Retinal pigment epithelial cell (primary cell): Measurements from ENCODE around the gene PTGIR.

Source experiments
- DNase-seq: peaks from one replicate; pipeline ENCODE4 v3.0.0-alpha.2; 2010; ENCODE audit warnings: low read depth
- H3K4me3 ChIP-seq: 2 replicates; pipeline ENCODE4 v1.5.1; 2011; ENCODE audit warnings: mild to moderate bottlenecking, low read length, control low read depth, moderate library complexity
- TF ChIP-seq, protein P1 (sequence below): conservative IDR thresholded peaks from 2 replicates; pipeline ENCODE4 v1.5.1; 2011; ENCODE audit warnings: low read depth, low read length, control low read depth, inconsistent platforms

Gene PTGIR

DNA sequence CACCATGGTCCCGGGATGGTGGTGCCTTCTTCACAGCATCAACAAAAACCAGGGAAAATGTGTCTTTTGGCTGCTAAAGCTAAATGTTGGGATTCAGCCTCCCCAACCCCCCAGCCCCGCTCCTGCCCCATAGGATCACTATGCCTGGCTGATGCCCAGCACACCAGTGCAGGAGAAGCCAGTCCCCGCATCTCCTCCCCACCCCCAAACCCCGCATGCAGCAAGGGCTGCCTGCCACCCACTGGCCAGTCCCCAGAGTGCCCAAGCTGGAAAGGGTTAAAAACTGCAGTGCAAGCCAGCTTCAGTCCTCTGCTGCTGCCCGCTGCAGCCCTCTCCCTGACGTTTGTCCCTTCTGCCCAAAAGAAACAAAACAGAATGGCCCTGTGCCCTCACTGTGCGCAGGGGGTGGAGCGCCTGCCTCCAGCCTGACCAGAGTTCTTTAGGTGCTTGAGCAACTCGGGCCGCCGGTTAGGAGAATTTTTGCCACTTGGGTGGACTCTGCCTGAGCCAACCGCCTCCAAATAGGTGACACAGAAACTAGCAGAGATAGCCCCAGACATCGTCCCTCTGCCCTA is 20.0 kb downstream of the PTGIR start:
- TF ChIP-seq, protein P1, sequence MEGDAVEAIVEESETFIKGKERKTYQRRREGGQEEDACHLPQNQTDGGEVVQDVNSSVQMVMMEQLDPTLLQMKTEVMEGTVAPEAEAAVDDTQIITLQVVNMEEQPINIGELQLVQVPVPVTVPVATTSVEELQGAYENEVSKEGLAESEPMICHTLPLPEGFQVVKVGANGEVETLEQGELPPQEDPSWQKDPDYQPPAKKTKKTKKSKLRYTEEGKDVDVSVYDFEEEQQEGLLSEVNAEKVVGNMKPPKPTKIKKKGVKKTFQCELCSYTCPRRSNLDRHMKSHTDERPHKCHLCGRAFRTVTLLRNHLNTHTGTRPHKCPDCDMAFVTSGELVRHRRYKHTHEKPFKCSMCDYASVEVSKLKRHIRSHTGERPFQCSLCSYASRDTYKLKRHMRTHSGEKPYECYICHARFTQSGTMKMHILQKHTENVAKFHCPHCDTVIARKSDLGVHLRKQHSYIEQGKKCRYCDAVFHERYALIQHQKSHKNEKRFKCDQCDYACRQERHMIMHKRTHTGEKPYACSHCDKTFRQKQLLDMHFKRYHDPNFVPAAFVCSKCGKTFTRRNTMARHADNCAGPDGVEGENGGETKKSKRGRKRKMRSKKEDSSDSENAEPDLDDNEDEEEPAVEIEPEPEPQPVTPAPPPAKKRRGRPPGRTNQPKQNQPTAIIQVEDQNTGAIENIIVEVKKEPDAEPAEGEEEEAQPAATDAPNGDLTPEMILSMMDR = peak; percentile 18
- no peak overlapping the region for H3K4me3 ChIP-seq
- DNase-seq = no peak

DNA sequence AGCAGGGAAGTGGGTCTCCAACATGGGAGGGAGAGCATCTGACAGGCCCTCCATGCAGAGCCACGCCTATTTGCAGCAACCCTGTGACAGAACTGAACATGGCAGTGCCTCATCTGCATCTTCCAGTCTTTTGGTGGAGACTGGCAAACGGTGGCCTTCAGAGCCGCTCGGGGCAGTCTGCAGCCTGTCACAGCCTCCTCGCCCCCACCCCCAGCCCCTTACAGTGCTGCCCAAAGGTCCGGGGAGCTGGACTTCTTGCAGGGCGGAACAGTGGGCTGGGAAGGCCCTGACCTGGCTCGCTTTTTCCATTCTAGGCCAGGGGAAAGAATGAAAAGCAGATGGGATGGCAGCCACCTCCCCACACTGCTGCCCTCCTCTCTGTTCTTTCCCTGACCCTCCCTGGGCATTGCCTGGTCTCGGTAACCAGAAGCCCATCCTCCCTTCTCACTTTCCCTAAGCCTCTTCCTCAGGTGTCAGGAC is 21.1 kb downstream of the PTGIR start:
- H3K4me3 ChIP-seq = no peak overlapping the region
- no peak for DNase-seq

DNA sequence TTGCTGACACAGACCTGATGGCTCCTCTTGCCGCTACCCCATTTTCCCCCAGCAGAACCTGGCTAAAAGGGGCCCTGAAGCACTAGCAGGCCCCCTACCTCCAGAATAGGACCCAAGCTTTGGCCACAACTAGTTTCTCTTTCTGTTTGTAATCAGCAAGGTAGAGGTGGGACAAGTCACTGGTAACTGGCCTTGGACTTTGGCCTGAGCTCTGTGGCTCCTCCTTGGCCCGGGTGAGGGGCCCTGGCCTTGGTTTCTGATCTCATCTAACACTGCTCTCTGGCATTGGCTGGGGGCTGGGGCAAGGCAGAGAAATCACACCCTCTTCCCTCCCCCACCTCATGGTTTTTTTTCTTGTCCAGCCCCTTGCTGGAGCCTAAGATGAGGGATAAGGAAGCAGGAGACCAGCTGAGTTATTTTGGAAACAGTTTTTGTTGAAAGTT is 21.7 kb downstream of the PTGIR start:
- H3K4me3 ChIP-seq = peak overlapping the region; percentile 100
- TF ChIP-seq, protein P1 = no peak
- DNase-seq = no peak

More for the DNA sequence above, 21.1 kb downstream of the PTGIR start:
- TF ChIP-seq, protein P1 = no peak

DNA sequence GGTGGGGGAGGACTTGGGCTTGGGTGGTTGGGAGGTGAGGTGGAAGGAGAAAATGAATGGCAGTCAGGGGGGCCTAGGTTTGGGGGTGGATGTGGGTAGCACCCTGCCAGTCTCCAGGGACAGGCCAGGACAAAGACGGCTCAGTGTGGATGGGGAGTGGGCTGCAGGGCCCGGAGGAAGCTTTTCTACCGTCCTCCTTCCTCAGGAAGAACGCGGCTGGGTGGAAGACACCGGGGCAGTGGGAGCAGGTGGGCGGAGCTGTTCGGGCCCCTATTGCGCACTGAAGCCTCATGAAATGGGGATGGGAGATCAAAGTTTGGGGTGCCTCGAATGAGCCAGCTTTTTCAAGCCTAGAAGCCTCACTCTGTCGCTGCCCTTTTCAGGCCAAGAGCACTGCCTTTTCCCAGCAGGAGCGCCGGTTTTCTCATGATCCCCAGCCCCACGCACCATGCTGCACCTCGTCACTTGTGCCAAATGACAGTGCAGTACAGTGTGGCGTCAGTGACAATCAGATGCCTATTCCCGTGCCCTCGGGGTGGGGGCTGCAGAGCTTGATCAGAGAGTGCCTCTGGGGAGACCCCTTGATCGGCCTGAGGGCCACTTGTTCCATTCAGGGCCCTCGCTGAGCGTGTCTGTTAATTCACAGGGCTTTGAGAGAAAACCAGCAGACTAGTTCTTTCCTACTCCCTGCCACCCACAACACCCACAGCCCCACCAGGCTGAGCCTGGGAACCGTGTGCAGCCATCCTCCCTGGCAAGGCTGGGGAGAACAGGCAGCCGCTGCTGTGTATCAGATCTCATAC is 22.3 kb downstream of the PTGIR start:
- DNase-seq = no peak
- TF ChIP-seq, protein P1 = no peak
- H3K4me3 ChIP-seq = peak overlapping the region; percentile 100

DNA sequence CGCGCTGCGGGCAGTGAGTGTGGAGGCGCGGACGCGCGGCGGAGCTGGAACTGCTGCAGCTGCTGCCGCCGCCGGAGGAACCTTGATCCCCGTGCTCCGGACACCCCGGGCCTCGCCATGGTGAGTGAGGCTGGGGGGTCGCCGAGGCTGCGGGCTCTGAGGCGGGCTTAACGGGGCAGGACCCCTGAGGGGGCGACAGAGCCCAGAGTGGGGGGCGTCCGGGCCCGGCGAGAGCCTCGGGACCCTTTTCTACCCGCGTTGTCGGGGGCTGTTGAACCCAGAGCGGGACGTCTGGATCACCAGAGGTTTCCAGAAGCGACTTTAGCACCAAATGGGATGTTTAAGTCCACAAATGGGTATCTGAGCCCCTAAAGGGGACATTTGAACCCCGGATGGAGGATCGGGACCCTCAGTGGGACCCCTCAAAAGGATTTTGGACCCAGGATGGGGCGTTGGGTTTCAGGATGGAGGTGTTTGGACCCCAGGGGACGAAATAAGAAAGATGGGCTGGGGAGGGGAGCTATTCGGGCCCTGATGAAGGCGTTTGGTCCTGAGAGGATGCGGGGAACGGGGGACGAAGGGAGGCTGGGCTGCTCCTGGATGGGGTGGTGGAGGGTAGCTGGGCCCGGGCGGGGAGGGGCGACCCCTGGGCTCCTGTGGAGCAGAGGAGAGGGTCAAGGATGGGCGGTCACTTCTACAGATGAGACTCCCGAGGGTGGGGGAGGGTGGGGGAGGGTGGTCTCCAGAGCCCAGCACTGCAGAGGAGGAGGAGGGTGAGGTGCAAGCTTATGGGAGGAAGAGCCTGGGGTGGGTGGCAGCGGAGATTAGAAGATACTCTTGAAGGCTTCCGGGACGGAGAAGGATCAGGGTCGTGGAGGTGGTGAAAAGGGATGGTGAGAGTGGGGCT is 23.3 kb downstream of the PTGIR start, which contains the start of gene CALM3:
Gene CALM3 (plus strand): TSS at position 13 of the 907 bp plus-strand sequence. CDS start 105 bp downstream, at position 118.
- DNase-seq = no peak
- peak within 1 kb of the TSS; percentile 100 for H3K4me3 ChIP-seq
- TF ChIP-seq, protein P1 = no peak

DNA sequence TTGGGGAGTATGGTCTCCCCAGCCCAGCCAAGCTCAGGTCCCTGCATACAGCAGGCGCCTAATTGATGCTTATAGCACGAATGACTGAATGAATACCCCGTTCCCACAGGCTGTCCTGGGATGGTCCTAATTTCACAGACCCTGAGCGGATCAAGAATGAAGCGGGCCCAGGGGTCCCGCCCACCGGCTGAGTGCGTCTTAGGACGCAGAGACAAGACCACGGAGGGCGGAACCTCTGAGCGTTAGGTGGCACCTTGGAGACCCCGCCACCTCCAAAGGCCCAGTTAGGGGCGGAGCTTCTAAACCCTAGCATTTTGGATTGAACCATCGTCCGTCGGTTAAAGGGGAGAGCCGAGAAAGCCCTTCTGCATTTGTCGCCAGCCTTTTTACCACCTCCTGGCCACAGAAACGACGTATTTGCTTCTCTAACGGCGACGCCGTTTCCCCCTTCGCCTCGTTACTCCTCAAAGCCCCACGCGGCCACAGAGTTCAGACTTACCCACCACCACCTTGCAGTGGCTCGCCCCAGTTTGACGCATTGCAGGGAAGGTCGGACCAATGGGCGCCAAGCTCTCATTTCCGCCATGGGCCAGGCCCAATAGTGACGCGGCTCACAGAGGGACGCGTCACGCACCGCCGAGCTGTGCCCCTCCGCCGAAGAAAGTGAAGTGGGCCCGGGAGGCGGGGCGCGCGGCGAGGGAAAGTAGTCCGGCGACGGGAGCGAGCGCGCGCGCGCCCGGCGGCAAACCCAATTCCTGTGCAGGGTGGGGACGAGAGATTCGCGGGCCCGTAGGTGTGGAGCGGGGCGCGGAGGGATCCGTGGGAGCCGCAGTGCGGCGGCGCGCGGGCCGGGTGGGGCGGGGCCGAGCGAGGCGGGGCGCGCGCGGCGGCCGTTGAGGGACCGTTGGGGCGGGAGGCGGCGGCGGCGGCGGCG is 24.2 kb downstream of the PTGIR start:
- peak overlapping the region; percentile 100 for H3K4me3 ChIP-seq
- peak; percentile 94 for DNase-seq
- TF ChIP-seq, protein P1 = no peak
